ENCODE results near the gene ZFYVE9.

DNA sequence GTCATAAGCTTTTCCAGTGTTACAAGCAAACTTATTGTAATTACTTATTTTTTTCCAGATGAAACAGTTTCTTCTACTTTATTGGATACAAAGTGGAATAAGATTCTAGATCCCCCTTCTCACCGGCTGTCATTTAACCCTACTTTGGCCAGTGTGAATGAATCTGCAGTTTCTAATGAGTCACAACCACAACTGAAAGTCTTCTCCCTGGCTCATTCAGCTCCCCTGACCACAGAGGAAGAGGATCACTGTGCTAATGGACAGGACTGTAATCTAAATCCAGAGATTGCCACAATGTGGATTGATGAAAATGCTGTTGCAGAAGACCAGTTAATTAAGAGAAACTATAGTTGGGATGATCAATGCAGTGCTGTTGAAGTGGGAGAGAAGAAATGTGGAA is 95.5 kb downstream of the ZFYVE9 start:
- no peak for TF ChIP-seq ZFP30 (CRISPR knock-in tag; IDR thresholded peaks at IDR 0.05)
- TF ChIP-seq, protein P1, sequence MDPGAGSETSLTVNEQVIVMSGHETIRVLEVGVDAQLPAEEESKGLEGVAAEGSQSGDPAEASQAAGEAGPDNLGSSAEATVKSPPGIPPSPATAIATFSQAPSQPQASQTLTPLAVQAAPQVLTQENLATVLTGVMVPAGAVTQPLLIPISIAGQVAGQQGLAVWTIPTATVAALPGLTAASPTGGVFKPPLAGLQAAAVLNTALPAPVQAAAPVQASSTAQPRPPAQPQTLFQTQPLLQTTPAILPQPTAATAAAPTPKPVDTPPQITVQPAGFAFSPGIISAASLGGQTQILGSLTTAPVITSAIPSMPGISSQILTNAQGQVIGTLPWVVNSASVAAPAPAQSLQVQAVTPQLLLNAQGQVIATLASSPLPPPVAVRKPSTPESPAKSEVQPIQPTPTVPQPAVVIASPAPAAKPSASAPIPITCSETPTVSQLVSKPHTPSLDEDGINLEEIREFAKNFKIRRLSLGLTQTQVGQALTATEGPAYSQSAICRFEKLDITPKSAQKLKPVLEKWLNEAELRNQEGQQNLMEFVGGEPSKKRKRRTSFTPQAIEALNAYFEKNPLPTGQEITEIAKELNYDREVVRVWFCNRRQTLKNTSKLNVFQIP (CRISPR knock-in tag; IDR thresholded peaks at IDR 0.05; ENCODE audit: borderline replicate concordance, low read depth): no peak
